SU-DHL-6 (cell line): ENCODE measurements around the gene PDE4D.

ENCODE experiments used
- H2AFZ ChIP-seq: fragments of 200-600 bp; sonication (generic); 2 replicates; pipeline ENCODE4 v1.6.1; 2014; ENCODE audit warnings: low read depth, mild to moderate bottlenecking, moderate library complexity, mixed read lengths, antibody characterized with exemption, low read length; ENCODE audit not compliant: severe bottlenecking
- H3F3A ChIP-seq: fragments of 200-600 bp; shearing (Covaris generic); 2 replicates; pipeline ENCODE4 v1.6.0; 2016; ENCODE audit warnings: antibody characterized with exemption, mild to moderate bottlenecking; ENCODE audit not compliant: insufficient read depth
- H3K27ac ChIP-seq: fragments of 200-600 bp; sonication (generic); 2 replicates; pipeline ENCODE4 v1.5.1; 2016; ENCODE audit warnings: low read depth, mild to moderate bottlenecking, low read length, moderate library complexity, mixed read lengths
- H3K27me3 ChIP-seq: fragments of 200-600 bp; sonication (generic), shearing (Covaris generic); 2 replicates; pipeline ENCODE4 v1.6.0; 2014; ENCODE audit warnings: mild to moderate bottlenecking, low read length
- H3K36me3 ChIP-seq: fragments of 200-600 bp; sonication (generic); 2 replicates; pipeline ENCODE4 v1.6.1; 2014; ENCODE audit warnings: mild to moderate bottlenecking, low read length, mixed read lengths
- H3K4me2 ChIP-seq: fragments of 300-600, 200-600 bp; shearing (Covaris generic), sonication (generic); 2 replicates; pipeline ENCODE4 v1.6.0; 2014; ENCODE audit warnings: low read length, low read depth, mild to moderate bottlenecking; ENCODE audit not compliant: poor library complexity, severe bottlenecking
- H3K4me3 ChIP-seq: fragments of 200-600 bp; sonication (generic); 2 replicates; pipeline ENCODE4 v1.5.1; 2014; ENCODE audit warnings: antibody characterized with exemption, low read length, mild to moderate bottlenecking, mixed read lengths; ENCODE audit not compliant: insufficient read depth, poor library complexity, severe bottlenecking
- H3K79me2 ChIP-seq: fragments of 200-600 bp; sonication (generic); 2 replicates; pipeline ENCODE4 v1.6.1; 2014; ENCODE audit warnings: mild to moderate bottlenecking, low read length, moderate library complexity; ENCODE audit not compliant: insufficient read depth
- H3K9ac ChIP-seq: fragments of 200-600 bp; sonication (generic); 2 replicates; pipeline ENCODE4 v1.7.0; 2014; ENCODE audit warnings: mild to moderate bottlenecking, low read length
- H3K9me2 ChIP-seq: fragments of 200-600 bp; sonication (generic); replicated peaks from 2 replicates; pipeline ENCODE4 v1.6.1; 2014; ENCODE audit warnings: low read length; ENCODE audit not compliant: insufficient read depth
- H3K9me3 ChIP-seq: fragments of 200-600 bp; sonication (generic); 2 replicates; pipeline ENCODE4 v1.6.1; 2014; ENCODE audit warnings: low read length, mixed read lengths; ENCODE audit not compliant: insufficient read depth
- H4K20me1 ChIP-seq: fragments of 200-600 bp; sonication (generic); 2 replicates; pipeline ENCODE4 v1.6.1; 2014; ENCODE audit warnings: low read depth, mild to moderate bottlenecking, antibody characterized with exemption, low read length, moderate library complexity, mixed read lengths
- EZH2phosphoT487 ChIP-seq: fragments of 200-600 bp; sonication (generic), shearing (Covaris generic); conservative IDR thresholded peaks from 2 replicates; pipeline ENCODE4 v1.6.1; 2018; ENCODE audit warnings: mild to moderate bottlenecking, antibody characterized with exemption, low read length, moderate library complexity, mixed read lengths
- TF ChIP-seq, protein P1 (sequence below): fragments of 200-600 bp; sonication (generic); IDR thresholded peaks from one replicate; pipeline ENCODE4 v1.5.1; 2017; ENCODE audit warnings: antibody characterized with exemption, mild to moderate bottlenecking, low read length, moderate library complexity; ENCODE audit not compliant: insufficient read depth, poor library complexity, severe bottlenecking

The PDE4D gene

DNA sequence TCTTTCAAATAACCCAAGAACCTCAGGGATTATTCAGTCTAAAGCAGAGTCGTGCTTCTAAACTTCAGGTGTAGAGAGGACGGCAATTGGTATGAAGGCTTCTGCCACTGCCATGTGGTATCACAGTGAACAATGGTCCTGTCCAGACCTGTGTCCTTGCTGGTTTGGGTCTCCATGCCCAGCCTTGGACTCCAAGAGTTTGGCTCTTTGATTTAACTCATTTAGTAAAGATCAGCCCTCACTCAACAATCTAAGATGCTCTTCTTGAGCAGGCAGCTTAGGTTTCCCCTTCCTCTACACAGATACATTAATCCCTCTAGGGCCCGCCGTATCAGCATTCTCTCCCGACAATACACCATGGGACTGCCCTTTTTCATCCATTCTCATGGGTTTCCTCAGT is 792.7 kb downstream of the PDE4D start:
- no peaks in the 10 kb centered on the region for H3K79me2 ChIP-seq
- H3K9me3 ChIP-seq = no peaks in the 10 kb centered on the region
- H3K9me2 ChIP-seq = no peaks in the 10 kb centered on the region
- no peak overlapping the region for H3K4me2 ChIP-seq
- H3K4me3 ChIP-seq = no peak overlapping the region
- no peaks in the 10 kb centered on the region for H3K36me3 ChIP-seq
- no peak overlapping the region for H3K27ac ChIP-seq
- TF ChIP-seq, protein P1, sequence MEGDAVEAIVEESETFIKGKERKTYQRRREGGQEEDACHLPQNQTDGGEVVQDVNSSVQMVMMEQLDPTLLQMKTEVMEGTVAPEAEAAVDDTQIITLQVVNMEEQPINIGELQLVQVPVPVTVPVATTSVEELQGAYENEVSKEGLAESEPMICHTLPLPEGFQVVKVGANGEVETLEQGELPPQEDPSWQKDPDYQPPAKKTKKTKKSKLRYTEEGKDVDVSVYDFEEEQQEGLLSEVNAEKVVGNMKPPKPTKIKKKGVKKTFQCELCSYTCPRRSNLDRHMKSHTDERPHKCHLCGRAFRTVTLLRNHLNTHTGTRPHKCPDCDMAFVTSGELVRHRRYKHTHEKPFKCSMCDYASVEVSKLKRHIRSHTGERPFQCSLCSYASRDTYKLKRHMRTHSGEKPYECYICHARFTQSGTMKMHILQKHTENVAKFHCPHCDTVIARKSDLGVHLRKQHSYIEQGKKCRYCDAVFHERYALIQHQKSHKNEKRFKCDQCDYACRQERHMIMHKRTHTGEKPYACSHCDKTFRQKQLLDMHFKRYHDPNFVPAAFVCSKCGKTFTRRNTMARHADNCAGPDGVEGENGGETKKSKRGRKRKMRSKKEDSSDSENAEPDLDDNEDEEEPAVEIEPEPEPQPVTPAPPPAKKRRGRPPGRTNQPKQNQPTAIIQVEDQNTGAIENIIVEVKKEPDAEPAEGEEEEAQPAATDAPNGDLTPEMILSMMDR = no peak
- no peak for TF ChIP-seq EZH2phosphoT487
- no peaks in the 10 kb centered on the region for H4K20me1 ChIP-seq
- no peak overlapping the region for H2AFZ ChIP-seq
- no peaks in the 10 kb centered on the region for H3K27me3 ChIP-seq
- no peak overlapping the region for H3K9ac ChIP-seq
- H3F3A ChIP-seq = no peaks in the 10 kb centered on the region

DNA sequence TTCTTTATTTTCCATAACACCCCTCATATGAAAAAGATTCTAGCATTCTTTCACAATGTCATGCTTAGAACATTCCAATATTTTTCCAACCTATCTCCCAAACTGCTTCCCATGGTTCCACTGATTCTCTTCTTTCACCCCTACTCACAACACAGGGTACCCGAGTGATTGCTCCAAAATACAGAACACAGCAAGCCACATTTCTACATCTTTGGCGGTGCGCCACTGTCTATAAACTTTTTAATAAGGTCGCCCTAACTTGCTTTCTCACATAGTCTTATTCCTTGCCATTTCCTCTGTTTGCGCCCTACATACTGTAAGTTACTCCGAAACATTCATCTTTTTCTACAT is 793.6 kb downstream of the PDE4D start:
- Histone ChIP-seq H4K20me1 (no peaks in the 10 kb centered on the region), H2AFZ (no peak overlapping the region), H3K27ac (no peak overlapping the region), H3K4me3 (no peak overlapping the region), H3K79me2 (no peaks in the 10 kb centered on the region), H3K27me3 (no peaks in the 10 kb centered on the region), H3K4me2 (no peak overlapping the region), H3F3A (no peaks in the 10 kb centered on the region), H3K9me2 (no peaks in the 10 kb centered on the region), H3K9ac (no peak overlapping the region), H3K9me3 (no peaks in the 10 kb centered on the region), H3K36me3 (no peaks in the 10 kb centered on the region)
- TF ChIP-seq, protein P1 = no peak
- TF ChIP-seq EZH2phosphoT487 = no peak

DNA sequence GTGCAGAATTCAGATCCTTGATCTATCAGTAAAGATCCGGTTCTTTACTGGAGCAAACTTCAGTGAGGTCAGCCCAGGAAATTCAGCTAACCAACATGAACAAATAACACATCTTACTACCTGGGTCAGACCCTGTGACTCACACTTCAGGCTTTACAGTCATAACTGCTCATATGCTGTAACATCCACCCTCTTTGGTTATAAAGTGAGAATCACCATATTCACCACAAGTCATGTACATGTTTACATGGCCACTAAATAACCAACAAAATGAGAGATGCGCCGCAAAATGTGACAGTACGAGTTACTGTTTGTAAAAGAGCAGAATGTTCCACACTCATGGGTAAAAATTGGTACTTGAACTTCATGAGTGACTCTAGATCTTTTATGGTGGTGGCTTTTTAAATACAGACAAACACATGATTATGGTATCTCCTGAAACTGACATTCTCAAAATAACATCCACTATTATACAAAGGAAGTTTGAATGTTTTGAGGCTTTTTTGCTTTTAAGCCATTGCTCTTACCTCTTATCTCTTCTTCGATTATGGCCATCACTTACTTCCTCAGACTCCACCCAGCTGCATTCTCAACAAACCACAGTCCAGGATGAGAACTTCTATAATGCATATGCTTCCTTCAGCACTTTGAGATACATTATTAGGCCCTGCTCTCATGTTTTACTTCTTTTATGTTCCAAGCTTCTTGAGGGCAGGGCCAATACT is 794.1 kb downstream of the PDE4D start:
- Histone ChIP-seq H4K20me1 (no peaks in the 10 kb centered on the region), H3K27ac (no peak overlapping the region), H3K4me2 (no peak overlapping the region), H3F3A (no peaks in the 10 kb centered on the region), H3K27me3 (no peaks in the 10 kb centered on the region), H3K9me2 (no peaks in the 10 kb centered on the region), H3K36me3 (no peaks in the 10 kb centered on the region), H3K9ac (no peak overlapping the region), H3K79me2 (no peaks in the 10 kb centered on the region), H3K9me3 (no peaks in the 10 kb centered on the region), H2AFZ (no peak overlapping the region), H3K4me3 (no peak overlapping the region)
- TF ChIP-seq, protein P1 = no peak
- no peak for TF ChIP-seq EZH2phosphoT487
